ENCODE results near the gene RMRP. TPM values are rescaled to one million over a fixed set of nuclear protein-coding genes. Genes with fewer than 3 reads are reported as not detected.

The RMRP gene
- total RNA-seq, 1 donor from 2014 or later = 32,961 TPM

- no peak for TF ChIP-seq CTCF (IDR thresholded peaks at IDR 0.05; ENCODE audit: unreplicated experiment)
- Mint-ChIP-seq H3K36me3 (ENCODE audit: low read depth, unreplicated experiment) (no peaks in the 10 kb centered on the region), H3K9me3 (ENCODE audit: unreplicated experiment) (no peaks in the 10 kb centered on the region), H3K4me1 (ENCODE audit: unreplicated experiment) (no peaks in the 10 kb centered on the region), H3K27ac (ENCODE audit: unreplicated experiment) (no peak overlapping the region), H3K27me3 (ENCODE audit: unreplicated experiment) (peaks cover 2% of the 10 kb centered on the region), H3K4me3 (ENCODE audit: unreplicated experiment) (no peak overlapping the region)
- no peak for DNase-seq (ENCODE audit: low spot score)
Measured at GRCh38 chr9:35629597-35629996, 28.2 kb downstream of the RMRP start.

- DNase-seq (ENCODE audit: low spot score) = no peak
- no peak for TF ChIP-seq CTCF (IDR thresholded peaks at IDR 0.05; ENCODE audit: unreplicated experiment)
- Mint-ChIP-seq H3K27ac (ENCODE audit: unreplicated experiment) (no peak overlapping the region), H3K4me3 (ENCODE audit: unreplicated experiment) (no peak overlapping the region), H3K9me3 (ENCODE audit: unreplicated experiment) (no peaks in the 10 kb centered on the region), H3K36me3 (ENCODE audit: low read depth, unreplicated experiment) (no peaks in the 10 kb centered on the region), H3K4me1 (ENCODE audit: unreplicated experiment) (no peaks in the 10 kb centered on the region), H3K27me3 (ENCODE audit: unreplicated experiment) (peaks cover 2% of the 10 kb centered on the region)
Measured at GRCh38 chr9:35628389-35628991, 29.3 kb downstream of the RMRP start.

DNA sequence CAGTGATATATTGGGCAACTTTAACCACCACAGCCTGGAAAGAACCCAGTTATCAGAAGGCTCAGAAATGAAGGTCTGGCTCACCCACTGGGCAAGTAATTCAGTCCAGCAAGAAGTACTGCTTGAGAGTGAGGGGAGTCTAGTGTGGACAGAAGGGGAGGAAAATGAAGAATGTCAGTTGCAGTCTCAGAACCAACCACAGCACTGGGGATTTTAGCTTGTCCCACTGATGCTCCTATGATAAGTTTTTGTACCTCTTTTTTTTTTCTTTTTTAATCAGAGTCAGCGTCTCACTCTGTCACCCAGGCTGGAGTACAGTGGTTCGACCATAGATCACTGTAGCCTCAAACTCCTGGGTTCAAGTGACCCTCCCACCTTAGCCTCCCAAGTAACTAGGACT, 30.2 kb downstream of the RMRP start:
- no peak for DNase-seq (ENCODE audit: low spot score)
- no peak overlapping the region for H3K27ac Mint-ChIP-seq (ENCODE audit: unreplicated experiment)
- no peaks in the 10 kb centered on the region for H3K9me3 Mint-ChIP-seq (ENCODE audit: unreplicated experiment)
- peaks cover 2% of the 10 kb centered on the region for H3K27me3 Mint-ChIP-seq (ENCODE audit: unreplicated experiment)
- no peaks in the 10 kb centered on the region for H3K36me3 Mint-ChIP-seq (ENCODE audit: low read depth, unreplicated experiment)
- H3K4me3 Mint-ChIP-seq (ENCODE audit: unreplicated experiment) = no peak overlapping the region
- H3K4me1 Mint-ChIP-seq (ENCODE audit: unreplicated experiment) = no peaks in the 10 kb centered on the region
- no peak for TF ChIP-seq CTCF (IDR thresholded peaks at IDR 0.05; ENCODE audit: unreplicated experiment)

DNA sequence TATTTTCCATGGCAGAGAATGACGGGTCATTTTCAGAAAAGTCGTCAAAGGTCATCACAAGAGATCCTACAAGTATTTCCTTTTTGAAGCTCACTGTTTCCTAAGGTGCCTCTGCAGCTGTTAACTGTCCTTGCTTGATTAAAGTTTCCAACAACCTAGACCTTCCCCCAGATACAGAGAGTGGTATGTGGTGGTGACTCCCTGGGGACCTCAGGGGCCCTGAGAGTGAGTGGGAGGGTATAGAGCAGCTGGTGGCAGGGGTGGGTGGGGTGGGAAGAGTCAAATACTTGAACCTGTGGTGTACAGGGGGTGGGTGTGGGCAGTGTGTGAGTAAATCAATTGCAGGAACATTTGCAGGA, 38.0 kb downstream of the RMRP start:
- TF ChIP-seq CTCF (IDR thresholded peaks at IDR 0.05; ENCODE audit: unreplicated experiment) = no peak
- Mint-ChIP-seq H3K36me3 (ENCODE audit: low read depth, unreplicated experiment) (no peaks in the 10 kb centered on the region), H3K27me3 (ENCODE audit: unreplicated experiment) (peaks cover 13% of the 10 kb centered on the region), H3K4me3 (ENCODE audit: unreplicated experiment) (no peak overlapping the region), H3K9me3 (ENCODE audit: unreplicated experiment) (no peaks in the 10 kb centered on the region), H3K4me1 (ENCODE audit: unreplicated experiment) (peaks cover 15% of the 10 kb centered on the region), H3K27ac (ENCODE audit: unreplicated experiment) (no peak overlapping the region)
- DNase-seq (ENCODE audit: low spot score) = no peak

DNA sequence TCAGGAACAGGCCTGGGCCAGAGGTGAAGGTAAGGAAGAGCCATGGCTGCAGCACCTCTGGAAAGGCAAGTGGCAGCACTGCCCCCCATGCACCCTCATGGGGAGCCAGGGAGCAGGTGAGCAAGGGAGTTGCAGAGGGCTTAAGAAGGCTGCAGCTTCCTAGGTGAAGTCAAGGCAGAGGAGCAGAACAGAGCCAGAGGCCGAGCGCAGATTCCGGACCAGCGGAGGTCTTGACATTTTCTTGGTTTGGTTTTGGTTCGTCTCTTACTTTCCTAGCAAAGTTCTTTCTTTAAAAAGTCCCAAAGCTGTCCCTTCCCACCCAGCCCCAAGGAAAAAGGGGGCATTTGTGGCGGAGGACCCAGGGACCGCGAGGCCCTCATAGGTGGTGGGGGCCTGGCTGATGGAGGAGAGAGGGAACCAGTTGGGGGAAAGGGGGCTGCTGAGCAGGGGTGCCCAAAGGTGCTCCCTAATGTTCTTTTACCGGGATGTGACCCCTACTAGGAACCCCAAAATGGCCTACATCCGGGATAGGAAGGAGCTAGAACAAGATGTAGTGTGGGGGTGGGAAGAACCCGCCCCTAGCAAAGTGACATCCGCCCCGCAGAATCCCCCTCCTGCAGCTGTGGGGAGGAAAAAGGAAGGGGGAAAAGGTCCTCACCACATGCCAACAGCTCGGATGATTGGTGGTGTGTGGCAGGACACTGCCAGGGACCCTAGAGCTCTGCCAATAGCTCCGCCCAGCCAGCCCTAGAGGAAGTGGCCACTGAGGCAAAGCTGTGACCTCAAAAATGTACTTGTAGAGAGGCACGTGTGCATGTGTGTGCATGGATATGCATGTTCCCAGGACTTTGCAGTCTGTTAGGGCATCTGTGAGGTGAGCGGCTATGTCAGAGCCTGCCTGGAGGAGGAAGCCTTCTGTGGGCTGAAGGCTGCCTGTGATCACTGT, 38.7 kb downstream of the RMRP start:
- no peak for TF ChIP-seq CTCF (IDR thresholded peaks at IDR 0.05; ENCODE audit: unreplicated experiment)
- no peak for DNase-seq (ENCODE audit: low spot score)
- peaks cover 15% of the 10 kb centered on the region for H3K27me3 Mint-ChIP-seq (ENCODE audit: unreplicated experiment)
- H3K4me1 Mint-ChIP-seq (ENCODE audit: unreplicated experiment) = peaks cover 15% of the 10 kb centered on the region
- H3K9me3 Mint-ChIP-seq (ENCODE audit: unreplicated experiment) = no peaks in the 10 kb centered on the region
- H3K4me3 Mint-ChIP-seq (ENCODE audit: unreplicated experiment) = no peak overlapping the region
- no peaks in the 10 kb centered on the region for H3K36me3 Mint-ChIP-seq (ENCODE audit: low read depth, unreplicated experiment)
- H3K27ac Mint-ChIP-seq (ENCODE audit: unreplicated experiment) = no peak overlapping the region
